ENCODE results near the gene ECT2L.
"Not testable (repeated sequence)": the region's sequence is repeated elsewhere in the genome, so short reads cannot be mapped to it uniquely, and the experiment has no call there.

The ECT2L gene

DNA sequence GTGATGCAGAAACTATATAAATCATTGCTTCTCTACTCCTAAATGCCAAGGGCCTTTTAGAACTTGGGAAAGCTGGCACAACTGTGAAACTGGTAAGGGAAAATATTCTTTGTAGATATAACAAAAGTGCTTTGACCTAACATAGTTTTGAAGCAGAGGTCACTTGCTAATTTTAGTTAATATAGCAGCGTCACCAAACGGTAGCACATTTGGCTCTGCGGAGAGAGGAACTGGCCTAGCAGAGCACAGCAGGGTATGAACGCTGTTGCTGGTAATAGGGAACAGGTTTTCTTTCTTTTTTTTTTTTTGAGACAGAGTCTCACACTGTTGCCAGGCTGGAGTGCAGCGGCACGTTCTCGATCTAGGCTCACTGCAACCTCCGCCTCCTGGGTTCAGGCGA lies 67.4 kb downstream of the ECT2L start:
- DNase-seq = peak in 1 of 2 donors; percentile 10

DNA sequence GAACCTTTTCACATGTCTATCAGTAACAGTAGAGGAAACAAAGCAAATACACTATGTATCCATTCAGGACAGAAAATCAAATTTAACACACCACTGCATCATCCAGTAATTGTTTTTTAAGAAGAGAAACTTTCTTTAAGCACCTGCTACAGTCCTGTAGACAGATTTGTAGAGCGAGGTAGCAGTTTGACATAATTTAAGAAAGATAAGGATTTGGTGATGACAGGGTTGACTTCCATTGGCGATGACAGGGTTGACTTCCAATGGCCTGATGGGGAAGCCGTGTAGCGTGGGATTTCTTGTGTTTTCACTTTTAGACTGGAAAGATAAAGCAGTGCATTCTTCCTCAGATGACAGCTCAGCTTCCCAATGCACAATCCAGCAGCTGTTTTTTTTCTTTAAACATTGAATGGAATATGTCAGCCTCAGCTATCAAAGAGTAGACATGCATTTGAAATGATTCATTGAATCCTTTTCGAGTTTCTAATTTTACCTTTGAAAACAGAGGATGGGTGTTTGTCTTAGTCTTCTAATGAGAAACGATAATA lies 68.5 kb downstream of the ECT2L start:
- DNase-seq = no peak

DNA sequence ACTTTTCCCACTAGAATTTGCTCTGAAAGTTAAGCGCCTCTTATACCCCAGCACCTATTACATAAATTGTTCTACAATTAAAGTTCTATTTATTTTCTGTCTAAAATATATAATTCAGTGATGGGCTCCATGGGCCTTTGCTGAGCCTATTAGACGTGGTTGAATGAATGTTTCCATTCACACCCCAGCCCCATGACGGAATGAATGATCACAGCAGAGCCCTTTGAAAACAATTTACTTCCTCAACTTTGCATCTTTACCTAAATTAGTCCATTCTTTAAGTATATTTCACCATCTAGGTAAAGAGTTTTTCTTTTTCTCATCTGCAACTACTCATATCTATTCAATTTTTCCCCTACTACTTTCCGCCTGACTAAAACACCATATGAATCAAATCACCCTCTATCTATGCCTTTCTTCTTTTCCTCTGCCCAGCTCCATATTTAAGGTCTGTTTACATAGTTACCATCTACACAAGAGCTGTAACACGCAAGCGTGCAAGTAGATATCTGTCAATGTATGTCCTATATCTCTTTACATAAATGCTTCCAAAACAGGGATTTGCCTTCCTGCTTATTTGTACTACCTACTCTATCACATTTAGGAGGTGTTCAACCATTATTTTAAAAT lies 69.7 kb downstream of the ECT2L start:
- no peak for DNase-seq

- DNase-seq = no peak
Observed at GRCh38 chr6:138868181-138868580, 72.3 kb downstream of the ECT2L start.

GRCh38 chr6:138869398-138869797 lies 73.5 kb downstream of the ECT2L start:
- DNase-seq = no peak

DNA sequence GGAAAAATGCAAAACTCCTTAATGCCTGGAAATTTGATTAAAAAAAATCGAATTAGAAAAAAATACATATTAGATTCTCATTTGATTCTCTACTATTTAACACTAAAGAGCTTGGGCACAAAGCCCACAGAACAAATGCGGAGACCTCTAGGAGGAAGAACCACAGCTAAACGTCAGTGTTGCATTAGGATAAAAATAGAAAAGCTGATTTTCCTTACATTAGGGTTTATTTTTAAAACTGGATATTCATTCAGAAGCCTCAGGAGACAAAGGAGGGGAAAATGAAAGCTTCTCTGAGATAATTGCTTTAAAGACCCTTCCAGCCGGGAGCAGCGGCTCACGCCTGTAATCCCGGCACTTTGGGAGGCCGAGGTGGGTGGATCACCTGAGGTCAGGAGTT lies 77.3 kb downstream of the ECT2L start:
- no peak for DNase-seq

DNA sequence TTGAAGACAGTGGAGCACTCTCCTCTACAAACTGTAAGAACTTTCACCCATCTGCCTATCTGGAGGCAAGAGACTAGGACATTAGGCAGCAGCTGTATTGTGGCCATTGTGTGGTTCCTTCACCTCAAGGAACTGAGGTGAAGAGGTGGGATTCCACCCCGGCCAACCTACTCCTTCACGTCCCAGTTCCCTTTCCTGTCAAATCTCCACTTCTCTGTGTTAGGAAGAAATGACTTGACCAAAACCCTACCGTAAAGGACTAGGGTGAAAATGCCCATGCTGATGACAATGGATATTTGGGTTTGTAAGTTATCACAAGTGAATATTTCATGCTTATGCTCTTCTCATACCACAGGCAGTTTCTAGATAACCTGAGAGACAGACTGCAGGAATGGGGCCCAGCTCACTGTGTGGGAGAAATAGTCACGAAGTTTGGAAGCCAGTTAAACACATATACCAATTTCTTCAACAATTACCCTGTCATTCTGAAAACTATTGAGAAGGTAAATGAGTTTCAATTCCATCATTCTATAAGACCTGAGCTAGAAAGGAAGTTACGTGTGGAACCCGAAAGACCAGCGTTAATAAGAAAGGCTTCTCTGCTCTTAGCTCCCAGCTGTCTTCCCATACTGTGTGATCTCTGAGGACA lies 86.6 kb downstream of the ECT2L start:
- DNase-seq = no peak

- no peak for DNase-seq
Observed at GRCh38 chr6:138885156-138885819, 89.4 kb downstream of the ECT2L start.

DNA sequence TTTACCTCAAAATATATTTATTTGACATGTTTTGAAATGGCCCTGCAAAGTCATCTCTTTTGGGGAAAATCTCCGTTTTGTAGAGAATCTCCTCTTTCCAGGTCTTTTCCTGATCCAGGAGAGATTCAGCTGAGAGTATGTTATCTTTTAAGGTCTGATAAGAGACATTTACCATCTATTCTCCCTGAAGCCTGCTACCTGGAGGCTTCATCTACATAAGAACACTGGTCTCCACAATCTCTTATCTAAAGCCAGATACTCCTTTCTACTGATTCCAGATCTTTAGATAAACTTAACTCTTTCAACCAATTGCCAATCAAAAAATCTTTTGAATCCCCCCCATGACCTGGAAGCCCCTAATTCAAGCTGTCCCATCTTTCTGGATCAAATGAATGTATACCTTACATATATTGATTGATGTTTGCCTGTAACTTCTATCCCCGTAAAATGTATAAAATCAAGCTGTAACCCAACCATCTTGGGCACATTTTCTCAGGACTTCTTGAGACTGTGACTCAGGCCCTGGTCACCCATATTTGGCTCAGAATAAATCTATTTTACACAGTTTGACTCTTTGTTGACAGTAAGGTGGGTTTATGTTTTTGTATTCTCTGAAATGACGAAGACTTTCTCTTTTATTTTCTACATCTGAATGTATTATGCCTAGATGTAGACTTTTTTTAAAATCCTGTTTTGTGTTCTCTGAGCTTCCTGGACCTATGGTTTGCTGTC lies 95.5 kb downstream of the ECT2L start:
- no peak for DNase-seq

GRCh38 chr6:138896104-138896756 lies 100.3 kb downstream of the ECT2L start:
- no peak for DNase-seq

GRCh38 chr6:138897031-138897430 lies 101.1 kb downstream of the ECT2L start:
- DNase-seq = no peak

DNA sequence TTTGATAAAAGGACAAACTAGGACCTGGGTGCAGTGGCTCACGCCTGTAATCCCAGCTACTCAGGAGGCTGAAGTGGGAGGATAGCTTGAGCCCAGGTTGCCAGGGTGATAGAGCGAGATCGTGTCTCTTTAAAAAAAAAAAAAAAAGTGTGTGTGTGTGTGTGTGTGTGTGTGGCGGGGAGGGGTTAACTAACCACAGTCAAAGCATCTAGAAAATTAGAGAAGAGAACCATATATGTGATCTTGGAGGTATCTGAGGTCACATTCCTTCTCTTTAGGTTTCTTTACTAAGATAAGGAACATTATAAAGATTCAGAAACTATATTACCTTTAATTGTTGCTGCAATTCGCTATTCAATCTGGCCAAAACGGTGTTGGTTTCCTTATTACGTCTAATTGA lies 111.3 kb downstream of the ECT2L start:
- DNase-seq = no peak

- peak in 1 of 2 donors; percentile 1 for DNase-seq
Observed at GRCh38 chr6:138909511-138909910, 113.6 kb downstream of the ECT2L start.

DNA sequence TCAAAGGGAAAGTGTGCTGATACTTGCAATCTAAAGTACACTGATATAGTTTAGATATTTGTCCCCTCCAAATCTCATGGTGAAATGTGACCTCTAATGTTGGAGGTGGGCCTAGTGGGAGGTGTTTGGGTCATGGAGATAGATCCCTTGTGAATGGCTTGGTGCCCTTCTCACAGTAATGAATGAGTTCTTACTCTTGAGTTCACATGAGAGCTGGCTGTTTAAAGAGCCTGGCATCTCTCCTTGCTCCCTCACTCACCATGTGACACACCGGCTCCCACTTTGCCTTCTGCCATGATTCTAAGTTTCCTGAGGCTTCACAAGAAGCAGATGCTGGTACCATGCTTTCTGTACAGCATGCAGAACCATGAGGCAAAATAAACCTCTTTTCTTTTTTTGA lies 114.1 kb downstream of the ECT2L start:
- DNase-seq = no peak

- DNase-seq = no peak
Observed at GRCh38 chr6:138912308-138912707, 116.4 kb downstream of the ECT2L start.

GRCh38 chr6:138914701-138915100 lies 118.8 kb downstream of the ECT2L start:
- no peak for DNase-seq

DNA sequence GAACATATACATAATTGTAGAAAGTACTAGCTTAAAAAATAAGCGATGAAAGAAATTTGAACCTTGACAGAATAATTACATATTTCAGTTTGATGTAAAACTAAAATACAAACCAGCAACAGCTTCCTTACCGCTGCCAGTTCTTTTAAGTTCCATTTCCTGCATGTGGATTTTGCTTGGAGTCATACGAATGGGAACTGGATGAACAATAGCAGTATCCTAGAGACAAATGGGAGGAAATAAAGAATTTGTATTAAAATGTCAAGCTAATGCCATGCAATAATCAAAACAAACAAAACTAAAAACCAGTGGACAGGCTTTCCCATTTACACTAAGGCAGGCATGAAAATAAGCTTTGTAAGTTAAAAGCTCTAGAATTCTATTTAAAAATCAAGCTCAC lies 125.0 kb downstream of the ECT2L start:
- no peak for DNase-seq

DNA sequence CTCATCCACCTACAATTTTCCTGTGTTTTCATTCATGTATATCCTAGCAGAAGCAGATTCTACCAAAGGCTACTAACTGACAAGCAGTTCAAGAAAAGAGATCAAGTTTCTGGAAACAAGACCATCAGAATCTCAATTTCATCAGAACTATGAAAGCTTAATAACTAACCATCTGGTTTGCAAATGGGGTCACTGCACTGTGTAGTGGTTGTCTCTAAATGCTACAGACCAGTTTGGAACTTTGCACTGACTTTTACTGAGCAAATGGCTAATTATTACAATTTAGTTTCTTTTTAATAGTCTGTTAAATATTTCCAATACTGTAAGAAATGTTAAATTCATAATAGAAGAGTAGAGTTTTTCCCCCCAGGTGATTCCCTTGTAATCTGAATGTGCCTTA lies 127.7 kb downstream of the ECT2L start:
- DNase-seq = no peak

DNA sequence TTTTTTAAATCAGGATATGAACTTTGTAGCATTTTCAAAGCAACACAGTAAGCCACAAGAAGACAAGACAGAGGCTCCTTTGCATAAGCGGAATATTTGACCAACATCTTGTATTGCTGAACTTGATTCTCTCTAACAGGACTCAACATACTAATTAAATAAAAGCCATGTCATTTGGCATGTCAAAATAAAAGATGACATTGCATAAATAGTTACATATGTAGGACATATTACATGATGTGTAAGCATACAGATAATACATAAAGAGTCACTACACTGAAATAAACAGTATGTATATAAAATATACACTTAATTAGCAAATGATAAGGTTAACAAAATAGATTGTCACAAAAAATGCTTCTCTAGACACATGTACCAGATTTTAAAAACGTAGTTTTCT lies 129.9 kb downstream of the ECT2L start:
- DNase-seq = no peak

GRCh38 chr6:138926579-138926978 lies 130.7 kb downstream of the ECT2L start:
- no peak for DNase-seq

DNA sequence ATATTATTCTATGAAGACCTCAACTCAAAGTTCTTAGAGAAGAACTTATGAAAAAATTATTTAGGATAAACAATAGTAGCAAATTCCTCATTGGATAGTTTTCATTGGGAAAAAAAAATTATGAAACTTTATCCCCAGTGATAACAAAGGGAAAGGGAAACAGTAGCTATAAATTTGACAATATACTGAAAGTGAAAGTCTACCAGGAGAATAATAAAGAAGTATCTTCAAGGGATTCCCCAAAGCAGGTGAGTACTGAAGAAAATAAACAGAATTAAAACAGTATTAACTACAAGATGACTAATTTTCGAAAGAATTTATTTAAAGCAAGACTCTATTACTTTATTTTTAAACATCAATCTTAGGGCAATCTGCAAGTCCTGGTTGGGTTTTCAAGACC lies 135.8 kb downstream of the ECT2L start:
- DNase-seq = no peak

GRCh38 chr6:138936873-138937272 lies 141.0 kb downstream of the ECT2L start:
- not testable (repeated sequence) for DNase-seq
